Aorta (tissue), 5 donors: ENCODE measurements around the gene ETHE1. TPM values are rescaled to one million over a fixed set of nuclear protein-coding genes. Genes with fewer than 3 reads are reported as not detected.

ENCODE experiments used
- ATAC-seq: fragments of 200-7000 bp; cut with Tn5 transposase; one replicate; pipeline ENCODE4 v1.9.1; 2022; ENCODE audit warnings: moderate library complexity; ENCODE audit not compliant: low FRiP score
- DNase-seq, 2 donors: peaks; one replicate each; pipeline ENCODE4 v3.0.0-alpha.2; 2020
- H3K27ac ChIP-seq, 2 donors: one replicate each; pipeline ENCODE4 v1.5.1; 2013; ENCODE audit warnings: low read length in 2 of 2, mild to moderate bottlenecking in 2 of 2, moderate library complexity in 2 of 2, control low read depth in 1 of 2, inconsistent platforms in 1 of 2, low read depth in 1 of 2
- H3K27me3 ChIP-seq, 2 donors: one replicate each; pipeline ENCODE4 v1.6.1; 2013; ENCODE audit warnings: control low read depth in 1 of 2, low read length in 1 of 2, mild to moderate bottlenecking in 1 of 2, moderate library complexity in 1 of 2; ENCODE audit not compliant: insufficient read depth in 2 of 2, control insufficient read depth in 1 of 2
- H3K36me3 ChIP-seq, 2 donors: one replicate each; pipeline ENCODE4 v1.6.1; 2013; ENCODE audit warnings: control low read depth in 1 of 2, low read length in 1 of 2, mild to moderate bottlenecking in 1 of 2; ENCODE audit not compliant: insufficient read depth in 2 of 2, control insufficient read depth in 1 of 2
- H3K4me1 ChIP-seq, 2 donors: one replicate each; pipeline ENCODE4 v1.6.1; 2013; ENCODE audit warnings: low read length in 2 of 2, control low read depth in 1 of 2, mild to moderate bottlenecking in 1 of 2, moderate library complexity in 1 of 2; ENCODE audit not compliant: insufficient read depth in 2 of 2, control insufficient read depth in 1 of 2
- H3K4me3 ChIP-seq, 2 donors: one replicate each; pipeline ENCODE4 v1.5.1; 2013; ENCODE audit warnings: low read length in 2 of 2, control low read depth in 1 of 2, mild to moderate bottlenecking in 1 of 2
- H3K9me3 ChIP-seq: one replicate; pipeline ENCODE4 v1.6.1; 2013; ENCODE audit warnings: mild to moderate bottlenecking, low read length; ENCODE audit not compliant: control insufficient read depth
- WGBS, 2 donors: extraction: QIAGEN DNeasy Blood & Tissue Kit; methylation state at CpG; one replicate each; pipeline ENCODE4 v1.1.7; 2013; 5-methylcytosine and 5-hydroxymethylcytosine counted together
- intact Hi-C, 2 donors: fragments of 100-400 bp; cut with DNase I; formaldehyde crosslinking; loops; one replicate each; pipeline versions ENCODE4 v1.14.2 to v1.15.0; 2022
- polyA plus RNA-seq, 2 donors: library from polyadenylated mRNA; stranded (reverse); fragments of 200-250 nt; gene quantifications; one replicate each; pipeline ENCODE4 v1.2.3, GENCODE V29; 2013
- total RNA-seq, 2 donors: library from RNA; stranded (reverse); fragmentation: NEBNext Ultra II Directional; extraction: Animal tissue kit (Norgen Biotek cat#: 25700); gene quantifications; one replicate each; pipeline ENCODE4 v1.2.1, GENCODE V29; 2021
- donor health status: healthy with polysubstance abuse.
- donor health status: Bipolar disorder and iron deficiency.
- donor health status: DM: no; HTN: no; CAD: no.
- donor health status: DM: no; HTN: no; CAD: no.
- donor health status: DM: yes; HTN: yes; CAD: no.

ETHE1 gene
- total and polyA plus RNA-seq, 4 donors: 21.7 to 47.1 (median 37.5) TPM

DNA sequence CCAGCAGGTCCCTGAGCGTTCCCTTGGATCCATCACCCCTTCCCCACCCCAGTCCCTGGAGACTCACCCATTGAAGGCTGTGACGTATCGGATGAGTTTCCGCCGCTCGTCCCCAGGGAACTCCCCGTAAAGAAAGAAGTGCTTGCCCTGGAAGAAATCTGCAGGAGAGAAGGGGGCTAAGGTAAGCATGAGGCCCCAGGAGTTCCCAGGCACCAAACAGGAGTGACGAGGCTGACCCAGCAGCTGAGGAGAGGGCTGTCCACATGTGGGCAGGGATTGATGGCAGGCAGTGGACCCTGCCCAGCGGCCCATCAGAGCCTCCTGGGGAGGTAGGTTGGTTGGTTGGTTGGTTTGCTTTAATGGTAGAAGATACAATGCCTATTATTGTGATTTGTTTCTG is 17.1 kb upstream of the ETHE1 start:
- peaks cover 3 to 4% of the 10 kb centered on the region in 2 donors for H3K36me3 ChIP-seq
- no peak overlapping the region for H3K4me3 ChIP-seq
- intact Hi-C loops: no loop called here
- 95 to 96% methylated on average over 9 of the region's 9 CpGs for WGBS, 2 donors
- no peak overlapping the region for H3K27ac ChIP-seq
- DNase-seq: no peak
- no peaks in the 10 kb centered on the region for H3K9me3 ChIP-seq
- ATAC-seq: no peak
- H3K4me1 ChIP-seq: no peaks in the 10 kb centered on the region
- H3K27me3 ChIP-seq: no peaks in the 10 kb centered on the region

DNA sequence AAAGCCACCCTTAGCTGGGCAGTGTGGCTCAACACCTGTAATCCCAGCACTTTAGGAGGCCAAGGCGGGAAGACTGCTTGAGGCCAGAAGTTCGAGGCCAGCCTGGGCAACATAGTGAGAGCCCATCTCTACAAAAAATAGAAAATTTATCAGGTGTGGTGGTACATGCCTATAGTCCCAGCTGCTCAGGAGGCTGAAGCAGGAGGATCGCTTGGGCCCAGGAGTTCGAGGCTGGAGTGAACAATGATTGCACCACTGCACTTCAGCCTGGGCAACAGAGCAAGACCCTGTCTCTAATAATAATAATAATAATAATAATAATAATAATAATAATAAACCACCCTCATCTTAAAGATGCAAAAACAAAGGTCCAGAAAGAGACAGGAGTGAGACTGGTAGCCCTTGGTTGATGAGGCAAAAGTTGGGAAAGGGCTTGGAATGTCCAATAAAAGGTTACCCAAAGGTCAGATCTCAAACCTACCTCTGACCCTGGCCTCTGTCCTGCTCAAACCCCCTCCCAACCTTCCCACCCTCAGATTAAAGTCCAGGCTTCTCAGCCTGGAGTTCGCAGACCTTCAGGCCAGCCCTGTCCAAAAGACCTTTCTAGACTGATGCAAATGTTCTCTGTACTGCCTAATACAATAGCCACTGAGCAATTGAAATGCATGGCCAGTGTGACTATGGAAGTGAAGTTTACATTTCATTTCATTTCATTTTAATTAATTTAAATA is 15.1 kb upstream of the ETHE1 start:
- ATAC-seq: no peak
- no peak for DNase-seq
- WGBS, 2 donors: 96 to 99% methylated on average over 5 of the region's 5 CpGs
- no peaks in the 10 kb centered on the region for H3K27me3 ChIP-seq
- peaks cover 3 to 4% of the 10 kb centered on the region in 2 donors for H3K36me3 ChIP-seq
- H3K4me3 ChIP-seq: no peak overlapping the region
- intact Hi-C loops: no loop called here
- no peaks in the 10 kb centered on the region for H3K9me3 ChIP-seq
- H3K27ac ChIP-seq: no peak overlapping the region
- H3K4me1 ChIP-seq: no peaks in the 10 kb centered on the region

DNA sequence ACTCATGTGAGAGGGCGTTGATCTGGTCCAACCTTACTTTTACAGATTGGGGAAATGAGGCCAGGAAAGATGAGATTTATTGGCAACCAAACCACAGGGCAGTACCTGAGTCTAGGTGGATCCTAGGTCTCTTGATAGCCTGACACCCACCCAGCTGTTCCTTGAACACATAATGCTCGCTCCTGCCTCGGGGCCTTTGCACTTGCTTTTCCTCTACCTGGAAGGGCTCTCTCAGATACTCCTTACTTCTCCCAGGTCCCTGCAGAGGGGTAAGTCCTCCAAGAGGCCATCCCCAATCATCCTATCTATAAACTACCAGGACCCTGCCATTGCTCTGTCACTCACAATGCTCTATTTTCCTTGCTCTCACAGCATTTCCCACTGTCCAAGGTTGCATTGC is 13.4 kb upstream of the ETHE1 start:
- Histone ChIP-seq H3K36me3 (peaks cover 3% of the 10 kb centered on the region in 2 donors), H3K4me3 (no peak overlapping the region), H3K4me1 (no peaks in the 10 kb centered on the region), H3K9me3 (no peaks in the 10 kb centered on the region), H3K27ac (no peak overlapping the region), H3K27me3 (no peaks in the 10 kb centered on the region)
- DNase-seq (peak in 1 of 2 donors; percentile 16), ATAC-seq (no peak)
- intact Hi-C loops: no loop called here
- WGBS, 2 donors: 97 to 98% methylated on average over 3 of the region's 3 CpGs

DNA sequence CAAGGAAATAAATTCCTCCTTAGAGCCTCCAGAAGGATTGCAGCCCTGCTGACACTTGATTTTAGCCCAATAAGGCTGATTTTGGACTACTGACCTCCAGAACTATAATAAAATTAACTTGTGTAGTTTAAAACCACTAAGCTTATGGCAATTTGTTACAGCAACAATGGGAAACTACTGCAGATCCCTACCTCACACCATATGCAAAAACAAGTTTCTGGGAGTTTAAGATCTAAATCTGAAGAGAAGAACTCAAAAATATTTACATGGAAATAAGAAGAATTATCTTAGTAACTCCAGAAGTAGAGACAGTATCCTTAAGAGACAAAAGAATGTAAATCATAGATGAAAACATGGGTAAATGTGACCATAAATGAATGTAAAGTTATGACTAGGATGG is 11.9 kb upstream of the ETHE1 start:
- H3K9me3 ChIP-seq: no peaks in the 10 kb centered on the region
- DNase-seq (no peak), ATAC-seq (no peak)
- no peak overlapping the region for H3K27ac ChIP-seq
- intact Hi-C loops: loop anchor here (5.0 to 10.0 kb wide), 3 partner anchors 53 to 126 kb away; no protein-coding TSS in a partner anchor
- H3K27me3 ChIP-seq: no peaks in the 10 kb centered on the region
- no peaks in the 10 kb centered on the region for H3K4me1 ChIP-seq
- no peak overlapping the region for H3K4me3 ChIP-seq
- peaks cover 2 to 3% of the 10 kb centered on the region in 2 donors for H3K36me3 ChIP-seq

DNA sequence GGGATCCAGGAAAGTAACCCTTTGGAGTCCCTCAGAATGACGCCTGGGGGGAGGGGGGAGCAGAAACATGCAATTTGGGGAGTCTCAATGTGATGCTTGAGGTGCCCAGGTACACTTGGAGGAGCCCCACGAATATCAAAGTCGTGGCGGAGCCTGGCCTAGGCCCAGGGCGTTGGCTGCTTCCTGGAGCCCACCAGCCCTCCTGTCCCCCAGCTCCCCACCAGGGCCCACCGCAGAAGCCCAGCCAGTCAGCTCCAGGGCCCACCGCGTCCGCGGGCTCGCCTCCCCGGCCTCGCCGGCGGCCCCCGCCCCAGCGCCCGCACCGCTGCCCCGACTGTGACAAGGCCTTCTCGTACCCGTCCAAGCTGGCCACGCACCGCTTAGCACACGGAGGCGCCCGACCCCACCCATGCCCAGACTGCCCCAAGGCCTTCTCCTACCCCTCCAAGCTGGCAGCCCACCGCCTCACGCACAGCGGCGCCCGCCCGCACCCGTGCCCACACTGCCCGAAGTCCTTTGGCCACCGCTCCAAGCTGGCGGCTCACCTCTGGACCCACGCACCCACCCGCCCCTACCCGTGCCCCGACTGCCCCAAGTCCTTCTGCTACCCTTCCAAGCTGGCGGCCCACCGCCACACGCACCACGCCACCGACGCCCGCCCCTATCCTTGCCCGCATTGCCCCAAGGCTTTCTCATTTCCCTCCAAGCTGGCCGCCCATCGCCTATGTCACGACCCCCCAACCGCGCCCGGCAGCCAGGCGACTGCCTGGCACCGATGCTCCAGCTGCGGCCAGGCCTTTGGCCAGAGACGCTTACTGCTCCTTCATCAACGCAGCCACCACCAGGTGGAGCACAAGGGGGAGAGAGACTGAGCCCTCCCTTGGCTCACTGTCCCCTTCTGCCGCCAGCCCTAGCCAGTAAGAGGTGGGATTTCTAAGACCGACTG is 8.1 kb upstream of the ETHE1 start:
- no peaks in the 10 kb centered on the region for H3K4me1 ChIP-seq
- peak overlapping the region; percentile 8 to 62 for H3K27ac ChIP-seq
- H3K4me3 ChIP-seq: no peak overlapping the region
- H3K36me3 ChIP-seq: no peaks in the 10 kb centered on the region
- WGBS, 2 donors: 35 to 44% methylated on average over 49 to 62 of the region's 62 CpGs
- no peaks in the 10 kb centered on the region for H3K9me3 ChIP-seq
- peak; percentile 80 to 93 for DNase-seq
- ATAC-seq: no peak
- intact Hi-C loops: loop anchor here (5.0 to 10.0 kb wide), 4 partner anchors 57 to 132 kb away; no protein-coding TSS in a partner anchor
- H3K27me3 ChIP-seq: no peaks in the 10 kb centered on the region

DNA sequence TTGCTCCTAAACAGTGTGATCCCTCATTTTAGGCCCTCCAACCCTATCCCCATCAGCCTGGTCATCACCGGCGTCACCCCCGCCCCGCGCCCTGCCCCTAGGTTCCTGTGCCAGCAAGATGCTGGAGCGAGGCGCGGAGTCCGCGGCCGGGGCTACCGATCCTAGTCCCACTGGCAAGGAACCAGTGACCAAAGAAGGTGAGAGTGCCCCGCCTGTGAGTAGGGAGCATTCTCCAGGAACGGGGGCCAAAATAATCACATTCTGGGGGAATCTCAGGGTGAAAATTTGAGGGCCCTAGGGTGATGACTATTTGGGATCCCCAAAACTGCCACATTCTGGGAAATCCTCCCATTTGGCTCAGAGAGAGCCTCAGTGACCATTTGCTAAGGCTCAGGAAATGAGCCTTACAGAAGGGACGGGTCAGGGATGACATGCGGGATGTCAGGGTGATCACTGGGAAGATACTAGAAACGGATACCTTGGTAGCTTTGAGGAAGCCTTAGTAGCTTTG is 7.4 kb upstream of the ETHE1 start:
- Histone ChIP-seq H3K4me3 (no peak overlapping the region), H3K36me3 (no peaks in the 10 kb centered on the region), H3K4me1 (no peaks in the 10 kb centered on the region), H3K27me3 (no peaks in the 10 kb centered on the region), H3K27ac (peak overlapping the region; percentile 7 to 8), H3K9me3 (no peaks in the 10 kb centered on the region)
- 4 to 6% methylated on average over 17 of the region's 17 CpGs for WGBS, 2 donors
- intact Hi-C loops: loop anchor here (5.0 to 10.0 kb wide), 2 partner anchors 130 to 133 kb away; no protein-coding TSS in a partner anchor
- DNase-seq: no peak
- ATAC-seq: no peak

DNA sequence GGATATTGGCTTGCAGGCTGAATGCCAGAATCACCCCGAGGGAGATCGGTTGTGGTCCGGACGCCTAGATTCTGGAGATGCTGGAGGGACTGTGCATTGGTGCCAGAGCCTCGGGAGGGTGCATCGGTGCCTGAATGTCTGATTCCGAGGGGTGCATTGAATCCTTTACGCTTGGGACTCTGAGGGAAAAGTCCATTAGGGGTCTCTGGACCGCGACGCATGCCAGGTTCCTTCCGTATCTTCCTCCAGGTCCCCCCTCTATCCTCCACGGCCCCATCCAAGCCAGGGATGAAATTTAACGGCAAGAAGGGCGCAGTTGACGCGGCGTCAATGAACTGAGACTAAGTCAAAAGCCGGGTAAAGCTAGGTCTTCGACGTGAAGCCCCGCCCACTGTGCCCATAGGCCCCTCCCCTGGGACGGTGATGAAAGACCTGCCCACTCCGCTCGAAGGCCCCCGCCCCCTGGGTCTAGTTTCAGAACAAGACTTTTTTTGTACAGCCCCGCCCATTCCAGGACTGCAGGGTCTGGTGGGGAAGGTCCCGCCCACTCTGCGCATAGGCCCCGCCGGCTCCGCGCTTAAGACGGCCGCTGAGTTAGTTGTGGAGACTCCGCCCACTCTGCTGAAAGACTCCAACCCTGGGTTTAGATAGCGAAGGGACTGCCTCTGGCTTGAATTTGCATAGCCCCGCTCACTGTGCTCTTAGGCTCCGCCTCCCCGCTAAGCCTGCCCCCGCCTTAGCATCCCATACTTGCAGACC is 6.7 kb upstream of the ETHE1 start:
- peak overlapping the region in 1 of 2 donors; percentile 41 for H3K27ac ChIP-seq
- DNase-seq (peak; percentile 99 to 100), ATAC-seq (peak; percentile 93)
- intact Hi-C loops: loop anchor here (2.0 to 10.0 kb wide), 3 partner anchors 63 to 134 kb away; partner anchors contain the start of genes IRGQ (in 1 of the 2) and ZNF576 (in 1 of the 2)
- no peaks in the 10 kb centered on the region for H3K27me3 ChIP-seq
- peak overlapping the region; percentile 2 to 54 for H3K4me3 ChIP-seq
- H3K9me3 ChIP-seq: no peaks in the 10 kb centered on the region
- H3K36me3 ChIP-seq: no peaks in the 10 kb centered on the region
- 0 to 1% methylated on average over 41 of the region's 41 CpGs for WGBS, 2 donors
- no peaks in the 10 kb centered on the region for H3K4me1 ChIP-seq
